ENCODE data around the gene LTB.

LTB gene

GRCh38 chr6:31567531-31568370, 14.5 kb downstream of the LTB start:
- Histone ChIP-seq H3K9me3 (ENCODE audit: control insufficient read depth, insufficient read depth, low read depth, low read length) (no peaks in the 10 kb centered on the region), H3K4me3 (ENCODE audit: low read depth, low read length) (no peak overlapping the region), H3K36me3 (ENCODE audit: control insufficient read depth in 2 of 2, insufficient read depth in 1 of 2, low read length in 2 of 2) (no peaks in the 10 kb centered on the region), H3K27ac (ENCODE audit: extremely low read depth, low read depth, low read length) (no peak overlapping the region), H3K4me1 (ENCODE audit: control insufficient read depth, insufficient read depth, low read length) (no peaks in the 10 kb centered on the region)
- TF ChIP-seq ZFHX2 (tag by site-specific recombination; conservative IDR thresholded peaks at IDR 0.05) = 0 out of 2 replicates have a peak, but pooled peaks have one; percentile 35
- TF ChIP-seq ZIC2 (tag by site-specific recombination; IDR thresholded peaks at IDR 0.05) = no peak
- TF ChIP-seq HOXA7 (CRISPR knock-in tag; IDR thresholded peaks at IDR 0.05; ENCODE audit: borderline replicate concordance) = no peak
- TF ChIP-seq ZNF274 (IDR thresholded peaks at IDR 0.05; ENCODE audit: low read length) = no peak
- no peak for TF ChIP-seq ZNF274 (tag by site-specific recombination; IDR thresholded peaks at IDR 0.05; ENCODE audit: borderline replicate concordance)
- peak; percentile 91 for TF ChIP-seq ZSCAN4 (tag by site-specific recombination; IDR thresholded peaks at IDR 0.05)
- TF ChIP-seq ZNF248 (tag by site-specific recombination; IDR thresholded peaks at IDR 0.05) = no peak
- peak; percentile 74 for TF ChIP-seq EGR2 (tag by site-specific recombination; IDR thresholded peaks at IDR 0.05; ENCODE audit: low read depth)
- TF ChIP-seq ZNF398 (tag by site-specific recombination; IDR thresholded peaks at IDR 0.05) = peak; percentile 69
- TF ChIP-seq SCRT2 (tag by site-specific recombination; IDR thresholded peaks at IDR 0.05) = peak; percentile 31; the same call in 1 of the 2 replicates
- TF ChIP-seq ZNF473 (tag by site-specific recombination; IDR thresholded peaks at IDR 0.05) = no peak
- TF ChIP-seq ZNF350 (tag by site-specific recombination; IDR thresholded peaks at IDR 0.05) = no peak
- TF ChIP-seq TRIM28 (IDR thresholded peaks at IDR 0.05; ENCODE audit: borderline replicate concordance, low read length) = no peak
- CTCF ChIA-PET = interaction anchor here (0.9 to 6.5 kb wide), 7 partner anchors 13 to 385 kb away, joined by 3 to 71 read pairs (median 4); partner anchors contain the start of genes ATP6V1G2 and LTB
- POLR2A ChIA-PET = interaction anchor here (0.6 kb wide), 1 partner anchor 436 kb away, joined by 3 read pairs; no protein-coding TSS in a partner anchor

- Histone ChIP-seq H3K4me3 (ENCODE audit: low read depth, low read length) (no peak overlapping the region), H3K4me1 (ENCODE audit: control insufficient read depth, insufficient read depth, low read length) (no peaks in the 10 kb centered on the region), H3K9me3 (ENCODE audit: control insufficient read depth, insufficient read depth, low read depth, low read length) (no peaks in the 10 kb centered on the region), H3K36me3 (ENCODE audit: control insufficient read depth in 2 of 2, insufficient read depth in 1 of 2, low read length in 2 of 2) (peaks cover 0 to 52% of the 10 kb centered on the region in 2 experiments; a peak in 2 of 3 replicates), H3K27ac (ENCODE audit: extremely low read depth, low read depth, low read length) (no peak overlapping the region)
- POLR2A ChIA-PET = interaction anchor here (1.0 to 1.3 kb wide), 2 partner anchors 18 to 19 kb away, joined by 3 read pairs; partner anchors contain the start of gene DDX39B
- CTCF ChIA-PET = interaction anchor here (1.0 to 4.1 kb wide), 4 partner anchors 13 to 37 kb away, joined by 3 to 29 read pairs (median 6); partner anchors contain the start of gene ATP6V1G2
- TF ChIP-seq ZNF48 (tag by site-specific recombination; IDR thresholded peaks at IDR 0.05) (no peak), ZNF174 (tag by site-specific recombination; IDR thresholded peaks at IDR 0.05) (no peak), ZNF530 (tag by site-specific recombination; IDR thresholded peaks at IDR 0.05; ENCODE audit: low read depth) (no peak), GFI1B (tag by site-specific recombination; IDR thresholded peaks at IDR 0.05) (no peak), ZFP3 (tag by site-specific recombination; IDR thresholded peaks at IDR 0.05; ENCODE audit: low read depth) (no peak), ZSCAN16 (tag by site-specific recombination; IDR thresholded peaks at IDR 0.05) (no peak), ZNF518A (tag by site-specific recombination; conservative IDR thresholded peaks at IDR 0.05; ENCODE audit: low read depth) (no peak)
These were observed 21.5 kb downstream of the LTB start for GRCh38 chr6:31560697-31561058.

Data from HEK293 (cell line).